HPDE6-E6E7 (cell line): ENCODE results near the gene TBXT.
"Not testable (repeated sequence)": the region's sequence is repeated elsewhere in the genome, so short reads cannot be mapped to it uniquely, and the experiment has no call there.

ENCODE experiments used
- DNase-seq: peaks from one replicate; pipeline ENCODE4 v3.0.0; 2011; ENCODE audit warnings: missing footprints; ENCODE audit errors: extremely low spot score

The TBXT gene

GRCh38 chr6:166167801-166168615 is at the start of gene TBXT:
Gene TBXT, minus strand, starts transcription at chr6:166167851. Its CDS starts 260 bp downstream, at chr6:166167591.
- no peak for DNase-seq

GRCh38 chr6:166207284-166207561 is 39.6 kb upstream of the TBXT start:
- no peak for DNase-seq

GRCh38 chr6:166206510-166207283 is 39.0 kb upstream of the TBXT start:
- DNase-seq: no peak

GRCh38 chr6:166206066-166206465 is 38.4 kb upstream of the TBXT start:
- DNase-seq: no peak

GRCh38 chr6:166204852-166205650 is 37.4 kb upstream of the TBXT start:
- no peak for DNase-seq

GRCh38 chr6:166203641-166204222 is 36.1 kb upstream of the TBXT start:
- DNase-seq: no peak

- DNase-seq: no peak
These were observed 35.5 kb upstream of the TBXT start for GRCh38 chr6:166203003-166203640.

- no peak for DNase-seq
These were observed 34.7 kb upstream of the TBXT start for GRCh38 chr6:166202321-166202733.

- DNase-seq: no peak
These were observed 34.2 kb upstream of the TBXT start for GRCh38 chr6:166201878-166202277.

- no peak for DNase-seq
These were observed 29.7 kb upstream of the TBXT start for GRCh38 chr6:166197361-166197760.

- DNase-seq: no peak
These were observed 28.2 kb upstream of the TBXT start for GRCh38 chr6:166195860-166196238.

- no peak for DNase-seq
These were observed 27.5 kb upstream of the TBXT start for GRCh38 chr6:166194914-166195859.

- DNase-seq: no peak
These were observed 24.9 kb upstream of the TBXT start for GRCh38 chr6:166192557-166192956.

GRCh38 chr6:166192136-166192535 is 24.5 kb upstream of the TBXT start:
- no peak for DNase-seq

- DNase-seq: no peak
These were observed 12.1 kb upstream of the TBXT start for GRCh38 chr6:166179704-166180103.

GRCh38 chr6:166176106-166176505 is 8.5 kb upstream of the TBXT start:
- no peak for DNase-seq

GRCh38 chr6:166175093-166175492 is 7.4 kb upstream of the TBXT start:
- DNase-seq: not testable (repeated sequence)

- DNase-seq: no peak
These were observed 6.4 kb upstream of the TBXT start for GRCh38 chr6:166174031-166174430.

GRCh38 chr6:166173281-166173951 is 5.8 kb upstream of the TBXT start:
- no peak for DNase-seq

GRCh38 chr6:166172546-166172945 is 4.9 kb upstream of the TBXT start:
- DNase-seq: no peak
